Mucosa of rectum (tissue), 2 donors: Measurements from ENCODE around the gene COL26A1.

ENCODE experiments used
- H3K27ac ChIP-seq, 2 donors: one replicate each; pipeline ENCODE4 v1.7.0; 2013; ENCODE audit warnings: inconsistent platforms in 2 of 2, low read depth in 2 of 2, low read length in 2 of 2
- H3K27me3 ChIP-seq, 2 donors: one replicate each; pipeline ENCODE4 v1.7.0; 2013; ENCODE audit warnings: low read length in 2 of 2; ENCODE audit not compliant: control insufficient read depth in 2 of 2, insufficient read depth in 2 of 2
- H3K36me3 ChIP-seq, 2 donors: one replicate each; pipeline ENCODE4 v1.7.0; 2013; ENCODE audit warnings: low read length in 2 of 2; ENCODE audit not compliant: control insufficient read depth in 2 of 2, insufficient read depth in 2 of 2
- H3K4me1 ChIP-seq, 2 donors: one replicate each; pipeline ENCODE4 v1.7.0; 2013; ENCODE audit warnings: low read length in 2 of 2, mild to moderate bottlenecking in 1 of 2; ENCODE audit not compliant: control insufficient read depth in 2 of 2, insufficient read depth in 2 of 2
- H3K4me3 ChIP-seq, 2 donors: one replicate each; pipeline ENCODE4 v1.7.0; 2013; ENCODE audit warnings: low read length in 2 of 2
- H3K9ac ChIP-seq, 2 donors: one replicate each; pipeline ENCODE4 v1.7.0; 2013; ENCODE audit warnings: low read length in 2 of 2, low read depth in 1 of 2, mild to moderate bottlenecking in 1 of 2
- H3K9me3 ChIP-seq, 2 donors: one replicate each; pipeline ENCODE4 v1.7.0; 2013; ENCODE audit warnings: low read length in 2 of 2; ENCODE audit not compliant: control insufficient read depth in 2 of 2
- donor health status: healthy.
- donor health status: Normal muscosa, but diverticular disease.

Gene COL26A1

GRCh38 chr7:101529560-101529959 lies 166.9 kb downstream of the COL26A1 start:
- no peaks in the 10 kb centered on the region for H3K4me1 ChIP-seq
- H3K9ac ChIP-seq = no peak overlapping the region
- no peak overlapping the region for H3K4me3 ChIP-seq
- H3K36me3 ChIP-seq = no peaks in the 10 kb centered on the region
- H3K27me3 ChIP-seq = peaks cover 0 to 6% of the 10 kb centered on the region in 2 donors
- no peak overlapping the region for H3K27ac ChIP-seq
- H3K9me3 ChIP-seq = no peaks in the 10 kb centered on the region

- H3K4me1 ChIP-seq = no peaks in the 10 kb centered on the region
- no peak overlapping the region for H3K4me3 ChIP-seq
- H3K27ac ChIP-seq = no peak overlapping the region
- H3K9me3 ChIP-seq = no peaks in the 10 kb centered on the region
- peaks cover 0 to 6% of the 10 kb centered on the region in 2 donors for H3K27me3 ChIP-seq
- H3K9ac ChIP-seq = no peak overlapping the region
- no peaks in the 10 kb centered on the region for H3K36me3 ChIP-seq
Observed at GRCh38 chr7:101531726-101532357, 169.2 kb downstream of the COL26A1 start.

DNA sequence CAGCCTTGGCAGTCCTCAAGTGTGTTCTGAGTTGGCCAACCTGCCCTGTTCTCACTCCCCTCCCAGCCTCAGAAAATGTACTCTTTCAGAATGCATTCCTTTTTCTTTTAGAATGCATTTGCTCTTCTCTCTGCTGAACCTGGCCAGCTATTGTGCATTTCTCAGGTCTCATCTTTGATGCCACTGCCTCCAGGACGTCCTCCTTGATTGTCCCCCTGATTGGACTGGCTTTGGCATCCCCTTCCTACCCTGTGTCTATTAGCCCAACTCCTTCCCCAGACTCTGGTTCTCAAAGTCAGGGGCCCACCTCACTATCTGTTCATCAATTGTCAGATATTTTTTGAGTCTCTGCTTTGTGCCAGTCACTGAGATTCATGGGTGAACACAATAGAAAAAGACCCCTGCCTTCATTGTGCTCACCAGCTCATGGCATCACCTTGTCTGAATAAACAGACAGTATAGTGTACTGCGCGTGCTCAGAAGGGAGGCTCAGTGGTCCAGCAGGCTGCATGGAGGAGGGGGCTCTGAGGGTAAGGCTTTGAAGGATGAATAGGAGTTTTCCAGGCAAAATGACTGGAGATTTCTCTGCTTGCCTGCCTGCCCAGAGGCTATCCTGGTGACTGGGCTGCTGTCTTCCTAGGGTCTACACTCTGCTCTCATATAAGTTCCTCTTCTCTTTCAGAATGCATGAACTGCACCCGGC lies 169.9 kb downstream of the COL26A1 start:
- H3K36me3 ChIP-seq = no peaks in the 10 kb centered on the region
- H3K4me3 ChIP-seq = no peak overlapping the region
- H3K4me1 ChIP-seq = no peaks in the 10 kb centered on the region
- no peak overlapping the region for H3K9ac ChIP-seq
- no peaks in the 10 kb centered on the region for H3K9me3 ChIP-seq
- no peak overlapping the region for H3K27ac ChIP-seq
- peaks cover 0 to 6% of the 10 kb centered on the region in 2 donors for H3K27me3 ChIP-seq

DNA sequence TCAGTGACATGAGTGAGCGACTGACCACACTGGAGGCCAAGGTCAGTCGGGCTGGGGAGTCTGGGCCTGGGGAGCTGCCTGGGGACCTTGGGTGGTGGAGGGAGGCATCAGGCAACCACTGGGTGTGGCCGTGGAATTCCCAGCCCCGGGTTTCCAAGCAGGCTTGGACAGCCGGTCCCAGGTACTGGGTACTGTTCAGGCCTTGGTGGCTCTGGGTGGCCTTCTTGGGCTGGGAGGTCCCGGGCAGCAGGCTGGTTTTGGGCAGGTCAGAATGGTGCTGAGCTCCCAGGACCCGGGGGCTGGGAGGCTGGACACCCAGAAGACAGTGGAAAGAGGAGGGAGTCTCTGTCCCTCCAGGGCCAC lies 170.4 kb downstream of the COL26A1 start:
- Histone ChIP-seq H3K27me3 (peaks cover 0 to 6% of the 10 kb centered on the region in 2 donors), H3K9ac (no peak overlapping the region), H3K27ac (no peak overlapping the region), H3K9me3 (no peaks in the 10 kb centered on the region), H3K4me1 (no peaks in the 10 kb centered on the region), H3K4me3 (no peak overlapping the region), H3K36me3 (no peaks in the 10 kb centered on the region)

DNA sequence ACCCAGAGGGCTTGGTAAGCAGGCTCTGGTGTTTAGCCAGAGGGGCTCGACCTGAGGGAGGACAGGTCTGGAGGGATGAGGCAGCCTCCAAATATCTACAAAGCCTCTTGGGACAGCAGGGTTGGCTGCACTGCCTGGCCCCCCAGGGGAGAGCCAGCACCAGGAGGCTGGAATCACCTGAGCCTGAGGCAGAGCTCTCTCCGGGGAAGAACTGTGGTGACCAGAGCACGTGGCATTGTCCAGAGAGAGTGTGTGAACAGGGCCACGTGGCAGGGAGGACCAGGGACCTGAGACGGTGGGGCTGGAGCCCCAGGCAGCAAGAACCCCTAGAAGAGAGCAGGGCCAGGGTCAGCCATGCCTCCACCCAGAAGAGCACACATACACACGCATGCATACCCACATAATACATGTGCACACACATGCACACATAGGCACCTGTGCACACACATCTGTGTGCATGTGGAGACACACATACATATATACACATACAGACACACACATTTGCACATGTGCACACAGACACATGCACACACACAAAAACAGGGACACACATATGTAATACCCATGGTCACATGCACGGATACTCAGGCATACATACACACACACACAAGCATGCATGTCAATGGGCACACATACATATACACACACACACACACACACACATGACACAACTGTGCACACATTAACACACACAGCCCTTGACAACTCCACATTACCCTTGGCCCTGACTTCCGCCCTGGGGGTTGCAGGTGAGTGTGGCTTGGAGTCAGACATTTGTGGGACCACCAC lies 171.5 kb downstream of the COL26A1 start:
- H3K9me3 ChIP-seq = no peaks in the 10 kb centered on the region
- no peaks in the 10 kb centered on the region for H3K4me1 ChIP-seq
- H3K4me3 ChIP-seq = no peak overlapping the region
- no peaks in the 10 kb centered on the region for H3K36me3 ChIP-seq
- no peak overlapping the region for H3K9ac ChIP-seq
- no peak overlapping the region for H3K27ac ChIP-seq
- peaks cover 0 to 6% of the 10 kb centered on the region in 2 donors for H3K27me3 ChIP-seq

DNA sequence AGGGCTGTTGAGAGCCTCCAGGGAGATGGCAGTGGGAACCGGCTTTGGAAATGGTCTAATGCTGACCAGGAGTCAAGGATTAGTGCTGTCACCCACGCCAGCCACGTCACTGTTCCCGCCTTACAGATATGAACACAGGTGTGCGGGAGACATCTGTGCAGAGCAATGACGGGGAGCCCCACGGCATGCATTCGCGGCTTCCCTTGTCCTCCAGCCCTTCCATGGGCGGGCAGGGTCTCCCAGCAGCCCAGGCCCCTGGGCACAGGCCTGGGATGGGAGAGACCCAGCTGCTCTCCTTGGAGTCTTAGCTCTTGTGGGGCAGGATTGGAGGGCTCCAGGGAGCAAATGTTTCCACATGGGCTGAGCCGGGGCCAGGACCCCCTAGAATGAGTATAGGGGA lies 172.2 kb downstream of the COL26A1 start:
- Histone ChIP-seq H3K36me3 (no peaks in the 10 kb centered on the region), H3K27ac (no peak overlapping the region), H3K4me3 (no peak overlapping the region), H3K4me1 (no peaks in the 10 kb centered on the region), H3K9me3 (no peaks in the 10 kb centered on the region), H3K27me3 (peaks cover 0 to 4% of the 10 kb centered on the region in 2 donors), H3K9ac (no peak overlapping the region)

GRCh38 chr7:101535351-101535751 lies 172.7 kb downstream of the COL26A1 start:
- Histone ChIP-seq H3K27me3 (peaks cover 0 to 3% of the 10 kb centered on the region in 2 donors), H3K9me3 (no peaks in the 10 kb centered on the region), H3K27ac (no peak overlapping the region), H3K9ac (no peak overlapping the region), H3K36me3 (no peaks in the 10 kb centered on the region), H3K4me1 (no peaks in the 10 kb centered on the region), H3K4me3 (no peak overlapping the region)

DNA sequence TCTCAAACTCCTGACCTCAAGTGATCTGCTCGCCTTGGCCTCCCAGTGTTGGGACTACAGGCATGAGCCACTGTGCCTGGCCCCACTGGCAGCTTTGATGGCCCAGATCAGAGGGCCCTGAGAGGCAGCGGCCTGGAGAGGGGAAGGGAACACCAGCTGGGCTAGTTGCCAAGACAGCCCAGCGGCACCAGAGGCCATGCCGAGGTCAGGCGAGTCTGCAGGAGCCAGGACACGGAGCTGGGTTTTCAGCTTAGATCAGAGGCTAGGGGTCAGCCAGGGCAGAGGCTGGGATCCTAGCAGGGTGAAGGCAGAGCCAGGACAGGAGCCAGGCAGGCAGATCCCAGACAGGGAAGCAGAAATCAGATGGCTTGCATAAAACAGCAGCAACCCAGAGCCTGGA lies 173.6 kb downstream of the COL26A1 start:
- Histone ChIP-seq H3K4me3 (no peak overlapping the region), H3K27ac (no peak overlapping the region), H3K9me3 (no peaks in the 10 kb centered on the region), H3K36me3 (no peaks in the 10 kb centered on the region), H3K9ac (no peak overlapping the region), H3K4me1 (no peaks in the 10 kb centered on the region), H3K27me3 (peaks cover 0 to 3% of the 10 kb centered on the region in 2 donors)

DNA sequence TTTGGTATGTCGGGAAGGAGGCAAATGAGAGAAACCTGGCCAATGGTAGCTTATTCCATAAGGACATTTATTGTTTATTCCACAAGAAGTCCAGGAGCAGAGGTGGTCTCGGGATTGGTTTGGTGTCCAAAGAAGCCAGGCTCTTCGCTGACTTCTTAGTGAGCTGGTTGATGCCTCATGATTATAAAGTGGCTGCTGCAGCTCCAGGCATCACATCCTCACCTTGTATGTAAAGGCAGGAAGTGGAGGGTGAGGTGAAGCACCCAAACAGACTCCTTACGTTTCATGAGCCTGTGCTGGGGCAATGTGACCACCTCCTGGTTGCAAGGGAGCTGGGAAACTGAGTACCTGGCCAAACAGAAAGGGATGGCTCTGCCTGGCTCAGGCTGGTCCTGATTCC lies 174.0 kb downstream of the COL26A1 start:
- Histone ChIP-seq H3K4me1 (no peaks in the 10 kb centered on the region), H3K27me3 (peaks cover 0 to 3% of the 10 kb centered on the region in 2 donors), H3K27ac (no peak overlapping the region), H3K9me3 (no peaks in the 10 kb centered on the region), H3K9ac (no peak overlapping the region), H3K36me3 (no peaks in the 10 kb centered on the region), H3K4me3 (no peak overlapping the region)

DNA sequence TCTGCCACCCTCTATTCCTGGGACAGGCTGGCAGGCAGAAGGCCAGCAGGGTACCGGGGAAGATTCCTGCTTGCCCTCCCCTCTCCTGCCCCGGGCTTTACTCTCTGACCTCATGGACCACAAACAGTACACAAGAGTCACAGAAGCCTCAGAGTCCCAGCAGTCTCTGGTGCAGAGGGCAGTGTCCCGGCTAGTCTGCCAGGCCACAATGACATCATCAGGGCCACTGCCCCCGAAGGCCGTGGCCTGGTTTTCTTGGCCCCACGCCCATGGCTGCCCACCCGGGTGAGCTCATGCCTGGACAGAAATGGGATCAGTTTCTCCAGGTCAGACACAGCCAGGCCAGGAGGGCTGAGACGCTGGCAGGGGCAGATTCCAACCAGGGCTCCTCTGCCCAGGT lies 174.5 kb downstream of the COL26A1 start:
- no peak overlapping the region for H3K9ac ChIP-seq
- H3K27ac ChIP-seq = no peak overlapping the region
- no peaks in the 10 kb centered on the region for H3K36me3 ChIP-seq
- H3K9me3 ChIP-seq = no peaks in the 10 kb centered on the region
- H3K4me3 ChIP-seq = no peak overlapping the region
- H3K27me3 ChIP-seq = peaks cover 0 to 3% of the 10 kb centered on the region in 2 donors
- H3K4me1 ChIP-seq = no peaks in the 10 kb centered on the region
